Large intestine (tissue), 3 donors: ENCODE data around the gene CCDC87. TPM values are rescaled to one million over a fixed set of nuclear protein-coding genes. Genes with fewer than 3 reads are reported as not detected.
A peak's percentile ranks its signal among the peaks of the same experiment; 100 is the strongest.

Experiments used
- DNase-seq, 2 donors: peaks; one replicate each; pipeline versions ENCODE4 v3.0.0 to v3.0.0-alpha.2; 2013
- H3K27ac ChIP-seq: one replicate; pipeline ENCODE4 v1.5.1; 2013; ENCODE audit warnings: low read length
- H3K27me3 ChIP-seq: 2 replicates; pipeline ENCODE4 v1.6.1; 2013; ENCODE audit warnings: low read length; ENCODE audit not compliant: control insufficient read depth, insufficient read depth
- H3K36me3 ChIP-seq: 2 replicates; pipeline ENCODE4 v1.6.1; 2013; ENCODE audit warnings: low read length; ENCODE audit not compliant: control insufficient read depth, insufficient read depth
- H3K4me1 ChIP-seq: one replicate; pipeline ENCODE4 v1.6.1; 2013; ENCODE audit warnings: low read length; ENCODE audit not compliant: control insufficient read depth, insufficient read depth
- H3K4me3 ChIP-seq: one replicate; pipeline ENCODE4 v1.5.1; 2013; ENCODE audit warnings: low read length
- H3K9me3 ChIP-seq: one replicate; pipeline ENCODE4 v1.6.1; 2013; ENCODE audit warnings: mild to moderate bottlenecking, low read depth, low read length, moderate library complexity; ENCODE audit not compliant: control insufficient read depth
- WGBS: methylation state at CpG from one replicate; pipeline ENCODE4 v1.1.5; 2013; ENCODE audit warnings: low lambda C conversion rate; ENCODE audit not compliant: insufficient coverage; 5-methylcytosine and 5-hydroxymethylcytosine counted together
- polyA plus RNA-seq: library from polyadenylated mRNA; unstranded; fragments of 120-200 nt; gene quantifications from one replicate; pipeline ENCODE4 v1.2.1, GENCODE V29; 2013

CCDC87 gene
- polyA plus RNA-seq, 1 donor, result 0.09 TPM

GRCh38 chr11:66555416-66555815 lies 37.4 kb downstream of the CCDC87 start:
- Histone ChIP-seq H3K4me1 (peaks cover 6% of the 10 kb centered on the region), H3K27me3 (peaks cover 25% of the 10 kb centered on the region), H3K27ac (no peak overlapping the region), H3K9me3 (peaks cover 2% of the 10 kb centered on the region), H3K4me3 (no peak overlapping the region), H3K36me3 (no peaks in the 10 kb centered on the region)
- WGBS, result no CpG with 5 or more reads among the region's 3 CpGs
- no peak for DNase-seq

- no peak for DNase-seq
- peaks cover 2% of the 10 kb centered on the region for H3K9me3 ChIP-seq
- no peak overlapping the region for H3K4me3 ChIP-seq
- WGBS, result no CpG with 5 or more reads among the region's 5 CpGs
- no peak overlapping the region for H3K27ac ChIP-seq
- H3K4me1 ChIP-seq, result peaks cover 6% of the 10 kb centered on the region
- H3K36me3 ChIP-seq, result no peaks in the 10 kb centered on the region
- H3K27me3 ChIP-seq, result peaks cover 22% of the 10 kb centered on the region
These were observed 38.3 kb downstream of the CCDC87 start for GRCh38 chr11:66554602-66555001.

GRCh38 chr11:66550887-66551286 lies 42.0 kb downstream of the CCDC87 start:
- H3K4me1 ChIP-seq, result peaks cover 14% of the 10 kb centered on the region
- no peak overlapping the region for H3K27ac ChIP-seq
- peaks cover 8% of the 10 kb centered on the region for H3K27me3 ChIP-seq
- H3K4me3 ChIP-seq, result no peak overlapping the region
- H3K36me3 ChIP-seq, result no peaks in the 10 kb centered on the region
- DNase-seq, result no peak
- no peaks in the 10 kb centered on the region for H3K9me3 ChIP-seq
- WGBS, result no CpG with 5 or more reads among the region's 4 CpGs

- H3K4me1 ChIP-seq, result peaks cover 19% of the 10 kb centered on the region
- no CpG with 5 or more reads among the region's 3 CpGs for WGBS
- H3K9me3 ChIP-seq, result no peaks in the 10 kb centered on the region
- H3K4me3 ChIP-seq, result no peak overlapping the region
- peaks cover 8% of the 10 kb centered on the region for H3K27me3 ChIP-seq
- H3K27ac ChIP-seq, result no peak overlapping the region
- no peaks in the 10 kb centered on the region for H3K36me3 ChIP-seq
- no peak for DNase-seq
These were observed 43.2 kb downstream of the CCDC87 start for GRCh38 chr11:66549696-66550095.

- H3K4me1 ChIP-seq, result peaks cover 22% of the 10 kb centered on the region
- no peak for DNase-seq
- no peaks in the 10 kb centered on the region for H3K9me3 ChIP-seq
- no peak overlapping the region for H3K4me3 ChIP-seq
- no peaks in the 10 kb centered on the region for H3K36me3 ChIP-seq
- H3K27me3 ChIP-seq, result peaks cover 8% of the 10 kb centered on the region
- H3K27ac ChIP-seq, result no peak overlapping the region
- WGBS, result no CpG with 5 or more reads among the region's 16 CpGs
These were observed 43.9 kb downstream of the CCDC87 start for GRCh38 chr11:66548774-66549630.

GRCh38 chr11:66548041-66548440 lies 44.8 kb downstream of the CCDC87 start:
- Histone ChIP-seq H3K4me1 (peaks cover 28% of the 10 kb centered on the region), H3K4me3 (no peak overlapping the region)
- WGBS, result no CpG with 5 or more reads among the region's 11 CpGs

GRCh38 chr11:66547662-66548009 lies 45.2 kb downstream of the CCDC87 start:
- no peak overlapping the region for H3K27ac ChIP-seq
- no CpG with 5 or more reads among the region's 5 CpGs for WGBS

More at GRCh38 chr11:66548041-66548440, 44.8 kb downstream of the CCDC87 start:
- H3K27ac ChIP-seq, result no peak overlapping the region
- peaks cover 8% of the 10 kb centered on the region for H3K27me3 ChIP-seq
- no peak for DNase-seq
- H3K36me3 ChIP-seq, result no peaks in the 10 kb centered on the region
- no peaks in the 10 kb centered on the region for H3K9me3 ChIP-seq

GRCh38 chr11:66546966-66547661 lies 45.7 kb downstream of the CCDC87 start:
- H3K27me3 ChIP-seq, result peaks cover 8% of the 10 kb centered on the region
- peaks cover 28% of the 10 kb centered on the region for H3K4me1 ChIP-seq
- no peak overlapping the region for H3K27ac ChIP-seq
- DNase-seq, result no peak
- H3K4me3 ChIP-seq, result no peak overlapping the region
- H3K36me3 ChIP-seq, result peaks cover 5% of the 10 kb centered on the region
- WGBS, result no CpG with 5 or more reads among the region's 18 CpGs
- no peaks in the 10 kb centered on the region for H3K9me3 ChIP-seq

More at GRCh38 chr11:66547662-66548009, 45.2 kb downstream of the CCDC87 start:
- H3K36me3 ChIP-seq, result peaks cover under 1% of the 10 kb centered on the region
- no peaks in the 10 kb centered on the region for H3K9me3 ChIP-seq
- no peak overlapping the region for H3K4me3 ChIP-seq
- peaks cover 8% of the 10 kb centered on the region for H3K27me3 ChIP-seq
- DNase-seq, result peak in 1 of 2 donors; percentile 29
- H3K4me1 ChIP-seq, result peaks cover 28% of the 10 kb centered on the region

GRCh38 chr11:66546368-66546965 lies 46.4 kb downstream of the CCDC87 start, which contains the start of gene ACTN3:
ACTN3 (plus strand) TSS chr11:66546903; CDS start chr11:66546938, 35 bp downstream.
- DNase-seq, result no peak
- Histone ChIP-seq H3K9me3 (no peaks in the 10 kb centered on the region), H3K27me3 (peaks cover 8% of the 10 kb centered on the region), H3K27ac (no peak within 1 kb of the TSS), H3K4me3 (peak within 1 kb of the TSS; percentile 66), H3K4me1 (peaks cover 28% of the 10 kb centered on the region), H3K36me3 (peaks cover 12% of the 10 kb centered on the region)
- no CpG with 5 or more reads among the region's 37 CpGs for WGBS

- Histone ChIP-seq H3K27ac (no peak within 1 kb of the TSS), H3K9me3 (no peaks in the 10 kb centered on the region), H3K4me3 (peak within 1 kb of the TSS; percentile 66), H3K4me1 (peaks cover 28% of the 10 kb centered on the region), H3K27me3 (peaks cover 8% of the 10 kb centered on the region), H3K36me3 (peaks cover 13% of the 10 kb centered on the region)
- WGBS, result no CpG with 5 or more reads among the region's 71 CpGs
- DNase-seq, result peak; percentile 93 to 96
These were observed 47.0 kb downstream of the CCDC87 start, which contains the start of gene ZDHHC24 for GRCh38 chr11:66545701-66546367. ZDHHC24 (minus strand) TSS chr11:66546048; CDS start chr11:66546003, 45 bp downstream.
